HG03175 (cell line): Measurements from ENCODE around the gene COQ8B.
"Not testable (repeated sequence)": the region's sequence is repeated elsewhere in the genome, so short reads cannot be mapped to it uniquely, and the experiment has no call there.

Experiments
- ATAC-seq: cut with Tn5 transposase; IDR thresholded peaks from one replicate; pipeline ENCODE4 v1.9.1; 2021; ENCODE audit warnings: mild to moderate bottlenecking, moderate library complexity; ENCODE audit not compliant: unreplicated experiment

COQ8B gene

DNA sequence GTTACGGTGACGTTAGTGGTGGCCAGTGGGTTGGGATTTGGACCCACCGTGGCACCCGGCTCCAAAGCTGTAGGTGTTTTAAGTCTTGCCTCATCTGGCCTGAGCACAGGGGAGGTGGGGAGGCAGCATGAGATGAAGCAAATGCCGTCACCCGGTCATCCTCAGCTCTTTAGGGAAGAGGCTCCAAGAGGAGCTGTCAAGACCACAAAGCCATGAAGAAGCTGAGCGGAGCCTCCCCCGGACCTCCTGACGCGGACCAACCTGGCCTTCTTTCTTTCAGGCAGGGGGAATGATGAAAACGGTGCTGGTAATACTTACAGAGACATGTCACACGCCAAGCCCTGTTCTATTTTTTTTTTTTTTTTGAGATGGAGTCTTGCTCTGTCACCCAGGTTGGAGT, 26.2 kb upstream of the COQ8B start:
- ATAC-seq: no peak

DNA sequence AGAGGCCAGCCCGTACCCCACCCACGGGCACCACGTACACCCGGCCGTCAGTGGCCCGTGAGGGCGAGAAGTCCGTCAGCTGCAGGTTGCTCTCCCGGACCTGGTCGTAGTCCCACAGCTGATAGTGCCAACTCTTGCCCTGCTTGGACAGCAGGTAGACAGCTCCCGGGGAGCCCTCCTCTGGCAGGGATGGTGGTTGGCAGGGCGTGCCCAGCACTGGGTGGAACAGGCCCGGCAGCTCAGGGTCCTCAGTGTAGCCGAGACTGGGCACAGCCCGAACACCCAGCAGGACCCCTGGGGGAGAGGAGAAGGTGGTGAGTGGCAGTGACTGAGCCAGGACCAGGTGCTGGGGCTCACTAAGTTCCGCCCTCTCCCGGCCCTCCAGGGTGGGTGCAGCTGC, 25.8 kb upstream of the COQ8B start:
- no peak for ATAC-seq

DNA sequence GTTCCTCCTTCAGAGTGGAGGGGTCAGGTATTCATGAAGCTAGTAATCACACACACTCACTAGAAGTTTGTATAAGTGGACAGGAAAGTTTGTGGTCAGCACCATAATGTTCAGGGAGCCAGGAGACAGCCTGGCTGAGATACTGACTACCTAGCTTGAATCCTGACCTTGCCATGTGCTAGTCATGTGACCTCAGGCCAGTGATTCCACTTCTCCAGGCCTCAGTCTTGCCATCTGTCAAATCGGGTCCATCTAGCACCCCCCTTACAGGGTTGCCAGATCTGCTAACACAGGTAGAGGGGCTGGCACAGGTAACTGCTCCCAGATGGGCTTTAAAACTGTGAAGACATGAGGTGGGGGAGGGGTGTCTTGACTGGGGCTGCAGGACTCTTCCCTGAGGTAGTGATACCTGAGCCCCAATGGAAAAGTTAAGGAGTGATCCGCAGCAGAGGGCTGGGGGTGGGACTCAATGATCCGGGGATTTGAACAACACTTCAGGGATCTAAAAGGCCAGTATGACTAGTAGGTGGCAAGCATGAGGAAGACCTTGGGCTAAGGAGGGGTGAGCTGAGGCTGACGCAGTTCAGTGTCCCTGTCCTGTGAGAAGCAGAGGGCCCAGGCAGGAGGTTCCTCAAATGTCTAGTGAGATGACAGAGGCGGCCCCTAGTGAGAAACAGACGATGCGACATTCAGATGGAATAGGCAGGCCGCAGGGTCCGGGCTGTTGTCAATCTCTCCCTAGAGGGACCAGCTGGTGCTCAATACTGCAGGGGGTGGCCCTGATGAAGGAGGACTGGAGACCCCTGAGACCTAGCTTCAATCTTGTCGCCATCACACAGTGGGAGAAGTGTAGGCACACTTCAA, 25.1 kb upstream of the COQ8B start:
- no peak for ATAC-seq

DNA sequence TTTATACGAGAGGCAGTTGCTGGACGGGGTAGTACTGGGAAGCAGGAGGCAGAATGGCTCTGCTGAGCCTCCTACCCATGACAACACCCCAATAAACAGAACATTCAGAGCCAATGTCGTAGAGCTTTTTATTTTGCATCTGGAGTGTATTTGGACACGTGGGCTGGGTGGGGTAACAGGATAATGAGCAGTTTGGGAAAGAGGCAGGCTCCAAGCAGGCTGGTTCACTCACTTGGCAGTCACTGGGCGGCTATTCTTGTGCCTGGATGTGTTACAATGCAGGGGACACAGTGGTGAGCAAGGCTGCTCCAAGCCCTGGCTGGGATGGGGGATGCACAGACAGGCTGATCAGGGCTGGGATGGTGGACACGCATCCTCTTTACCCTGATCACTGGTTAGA, 24.1 kb upstream of the COQ8B start:
- ATAC-seq: no peak

DNA sequence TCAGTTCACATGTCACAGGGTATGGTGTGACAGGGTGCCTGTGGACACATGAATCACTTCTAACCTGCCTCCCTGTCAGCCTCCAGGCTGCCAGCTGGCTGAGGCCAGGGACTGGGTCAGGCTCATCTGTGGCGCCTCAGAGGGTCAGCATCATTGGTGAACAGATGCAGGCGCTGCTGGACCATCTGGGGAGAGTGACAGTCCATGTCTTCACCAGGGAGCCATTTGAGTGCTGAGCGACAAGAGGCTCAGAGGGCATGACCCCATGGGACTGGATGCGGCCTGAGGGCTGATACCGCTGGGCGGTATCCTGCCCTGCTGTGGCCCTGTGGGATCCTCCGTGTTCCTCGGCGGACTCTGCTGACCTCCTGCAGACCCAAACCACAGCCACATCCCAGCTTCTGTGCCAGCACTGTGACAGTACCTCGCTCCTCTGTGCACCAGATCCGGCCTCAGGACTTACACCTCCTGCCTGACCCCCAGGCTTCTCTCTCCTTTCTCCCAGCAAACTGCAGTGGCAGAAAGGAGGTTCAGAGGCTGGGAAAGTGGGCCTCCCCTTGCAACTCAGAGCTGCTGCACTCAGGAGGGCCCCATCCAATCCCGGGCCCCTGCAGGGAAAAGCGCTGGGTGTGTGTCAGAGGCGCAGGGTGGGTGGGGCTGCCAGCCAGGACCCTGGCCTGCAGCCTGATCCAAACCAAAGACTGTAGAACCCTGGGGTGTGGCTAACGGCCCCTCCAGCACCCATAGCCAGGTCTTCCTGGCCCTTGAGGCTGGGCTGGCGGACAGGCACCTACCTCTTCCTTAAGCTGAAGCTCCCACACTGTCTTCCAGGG, 23.4 kb upstream of the COQ8B start:
- ATAC-seq: no peak

DNA sequence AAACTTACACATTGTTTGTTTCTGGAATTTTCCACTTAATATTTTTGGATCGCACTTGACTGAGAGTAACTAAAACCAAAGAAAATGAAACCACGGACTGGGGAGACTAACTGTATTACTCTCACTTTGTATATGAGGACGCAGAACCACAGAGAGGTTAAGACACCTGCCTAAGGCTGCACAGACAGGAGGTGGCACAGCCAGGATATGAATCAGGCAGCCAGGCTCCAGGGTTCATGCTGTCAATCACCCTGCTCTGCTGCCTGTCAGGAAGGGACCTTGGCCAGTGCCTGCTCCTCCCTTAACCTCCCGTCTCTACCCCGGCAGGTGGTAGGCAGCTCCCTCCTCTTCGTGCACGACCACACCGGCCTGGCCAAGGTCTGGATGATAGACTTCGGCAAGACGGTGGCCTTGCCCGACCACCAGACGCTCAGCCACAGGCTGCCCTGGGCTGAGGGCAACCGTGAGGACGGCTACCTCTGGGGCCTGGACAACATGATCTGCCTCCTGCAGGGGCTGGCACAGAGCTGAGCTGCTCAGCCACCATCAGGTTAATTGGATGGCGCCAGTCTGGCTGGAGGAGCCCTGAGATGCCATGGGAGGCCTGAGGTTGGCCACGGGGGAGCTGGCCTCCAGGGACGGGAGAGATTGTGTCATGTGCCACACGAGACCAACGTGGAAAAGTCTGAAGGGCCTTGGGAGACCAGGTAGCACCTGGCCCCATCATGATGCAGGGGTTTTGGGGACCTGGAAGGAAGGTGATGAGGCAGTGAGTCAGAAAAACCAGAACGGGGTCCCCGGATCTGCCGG, 22.5 kb upstream of the COQ8B start:
- ATAC-seq: no peak

DNA sequence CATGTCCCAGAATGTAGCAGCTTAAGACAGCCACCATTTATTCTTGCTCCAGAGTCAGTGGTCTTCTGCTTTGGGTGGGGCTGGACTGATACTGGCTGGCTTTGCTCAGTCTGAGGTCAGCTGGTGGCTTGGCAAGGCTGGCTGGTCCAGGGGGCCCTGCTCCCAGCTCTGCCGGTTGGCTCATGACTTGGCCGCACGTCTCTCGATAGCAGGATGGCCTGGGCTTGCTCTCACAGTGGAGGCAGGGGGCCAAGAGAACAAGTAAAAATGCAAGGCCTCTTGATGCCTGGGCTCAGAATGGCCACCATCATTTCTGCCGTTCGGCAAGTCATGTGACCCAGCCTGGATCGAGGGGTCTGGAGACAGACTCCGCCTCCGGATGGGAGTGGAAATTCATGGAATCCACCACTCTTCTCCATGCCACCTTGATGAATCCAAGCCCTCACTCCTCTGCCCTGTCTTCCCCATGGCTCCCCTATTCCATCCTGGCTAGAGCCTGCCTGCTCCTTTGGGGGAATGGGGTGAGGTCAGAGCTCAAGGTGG, 20.5 kb upstream of the COQ8B start:
- ATAC-seq: no peak

DNA sequence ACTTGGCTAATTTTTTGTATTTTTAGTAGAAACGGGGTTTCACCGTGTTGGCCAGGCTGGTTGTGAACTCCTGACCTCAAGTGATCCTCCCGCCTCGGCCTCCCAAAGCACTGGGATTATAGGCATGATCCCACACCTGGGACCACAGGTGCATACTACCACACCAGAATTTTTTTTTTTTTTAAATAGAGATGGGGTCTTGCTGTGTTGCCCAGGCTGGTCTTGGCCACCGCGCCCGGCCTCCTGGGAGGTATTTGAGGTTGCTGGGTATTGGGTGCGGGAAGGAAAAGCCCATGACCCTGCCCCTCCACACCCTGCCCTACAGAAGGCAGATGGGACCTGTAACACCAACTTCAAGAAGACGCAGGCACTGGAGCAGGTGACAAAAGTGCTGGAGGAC, 20.0 kb upstream of the COQ8B start:
- no peak for ATAC-seq

DNA sequence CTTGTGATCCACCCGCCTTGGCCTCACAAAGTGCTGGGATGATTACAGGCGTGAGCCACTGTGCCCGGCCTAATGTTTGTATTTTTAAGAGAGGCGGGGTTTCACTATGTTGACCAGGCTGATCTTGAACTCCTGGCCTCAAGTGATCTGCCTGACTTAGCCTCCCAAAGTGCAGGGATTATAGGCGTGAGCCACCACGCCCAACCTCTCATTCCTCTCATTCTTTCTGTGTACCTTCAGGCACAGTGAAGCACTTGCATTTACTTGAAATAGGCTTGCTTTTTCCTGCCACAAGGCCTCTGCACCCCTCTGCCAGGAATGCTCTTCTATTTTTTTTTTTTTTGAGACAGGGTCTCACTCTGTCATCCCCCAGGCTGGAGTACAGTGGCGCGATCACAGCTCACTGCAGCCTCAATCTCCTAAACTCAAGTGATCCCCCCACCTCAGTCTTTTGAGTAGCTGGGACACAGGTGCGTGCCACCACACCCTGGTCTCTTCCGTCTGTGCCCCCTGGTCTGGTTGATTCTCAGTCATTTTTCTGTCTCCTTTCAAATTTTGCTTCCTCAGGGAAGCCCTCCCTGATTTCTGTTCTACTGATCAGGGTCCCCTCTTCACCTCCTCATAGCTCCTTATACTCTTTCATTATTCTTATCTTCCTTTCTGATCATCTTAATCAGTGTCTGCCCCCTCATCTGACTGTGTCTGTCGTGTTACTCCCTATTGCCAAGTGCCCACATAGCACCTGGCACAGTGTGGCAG, 18.5 kb upstream of the COQ8B start:
- ATAC-seq: no peak

DNA sequence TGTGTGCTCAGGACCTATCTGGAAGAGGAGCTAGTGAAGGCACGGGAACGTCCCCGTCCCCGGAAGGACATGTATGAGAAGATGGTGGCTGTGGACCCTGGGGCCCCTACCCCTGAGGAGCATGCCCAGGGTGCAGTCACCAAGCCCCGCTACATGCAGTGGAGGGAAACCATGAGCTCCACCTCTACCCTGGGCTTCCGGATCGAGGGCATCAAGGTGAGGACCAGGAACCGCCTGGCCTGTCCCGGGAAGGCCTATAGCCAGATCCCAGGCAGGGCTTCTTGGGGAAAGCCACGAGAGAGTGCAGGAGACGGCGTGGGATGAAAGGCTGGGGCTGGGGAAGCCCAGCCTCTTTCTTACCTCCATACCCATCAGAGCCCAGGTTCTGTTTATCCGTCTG, 16.5 kb upstream of the COQ8B start:
- ATAC-seq: no peak

DNA sequence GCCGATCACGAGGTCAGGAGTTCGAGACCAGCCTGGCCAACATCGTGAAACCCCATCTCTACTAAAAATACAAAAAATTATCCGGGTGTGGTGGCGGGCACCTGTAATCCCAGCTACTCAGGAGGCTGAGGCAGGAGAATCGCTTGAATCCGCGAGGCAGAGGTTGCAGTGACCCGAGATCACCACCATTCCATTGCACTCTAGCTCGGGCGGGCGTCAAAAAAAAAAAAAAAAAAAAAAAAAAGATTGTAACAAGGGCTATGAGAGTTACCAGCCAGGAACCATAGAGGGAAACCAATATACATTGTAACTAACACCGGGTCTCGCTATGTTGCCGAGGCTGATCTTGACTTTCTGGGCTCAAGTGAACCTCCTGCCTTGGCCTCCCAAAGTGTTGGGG, 15.6 kb upstream of the COQ8B start:
- not testable (repeated sequence) for ATAC-seq

DNA sequence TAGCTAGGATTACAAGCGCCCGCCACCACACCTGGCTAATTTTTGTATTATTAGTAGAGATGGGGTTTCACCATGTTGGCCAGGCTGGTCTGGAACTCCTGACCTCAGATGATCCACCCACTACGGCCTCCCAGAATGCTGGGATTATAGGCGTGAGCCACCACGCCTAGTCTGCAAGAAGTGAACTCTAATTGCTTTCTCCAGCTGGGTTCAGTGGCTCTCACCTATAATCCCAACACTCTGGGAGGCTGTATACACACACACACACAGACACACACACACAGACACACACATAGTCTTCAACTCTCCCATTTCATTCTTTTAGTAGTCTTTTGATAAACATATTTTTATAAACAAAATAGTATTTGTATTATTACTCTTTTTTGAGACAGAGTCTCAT, 13.4 kb upstream of the COQ8B start:
- ATAC-seq: not testable (repeated sequence)

DNA sequence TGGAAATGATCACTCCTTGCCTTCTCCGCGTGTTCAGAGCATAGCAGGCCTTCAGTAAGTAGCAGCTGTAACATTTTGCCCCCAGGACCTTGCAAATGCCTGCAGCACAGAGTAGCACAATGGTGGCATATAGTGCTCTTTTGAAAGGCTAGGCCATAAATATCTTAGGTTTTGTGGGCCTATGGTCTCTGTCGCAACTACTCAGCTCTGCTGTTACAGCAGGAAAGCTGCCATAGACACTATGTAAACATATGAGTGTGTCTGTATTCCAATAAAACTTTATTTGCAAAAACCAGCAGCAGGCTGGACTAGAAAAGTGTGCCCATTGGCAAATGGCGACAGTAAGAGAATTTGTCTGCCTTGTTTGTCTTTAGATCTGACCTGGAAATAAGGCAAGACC, 9.6 kb upstream of the COQ8B start:
- no peak for ATAC-seq

DNA sequence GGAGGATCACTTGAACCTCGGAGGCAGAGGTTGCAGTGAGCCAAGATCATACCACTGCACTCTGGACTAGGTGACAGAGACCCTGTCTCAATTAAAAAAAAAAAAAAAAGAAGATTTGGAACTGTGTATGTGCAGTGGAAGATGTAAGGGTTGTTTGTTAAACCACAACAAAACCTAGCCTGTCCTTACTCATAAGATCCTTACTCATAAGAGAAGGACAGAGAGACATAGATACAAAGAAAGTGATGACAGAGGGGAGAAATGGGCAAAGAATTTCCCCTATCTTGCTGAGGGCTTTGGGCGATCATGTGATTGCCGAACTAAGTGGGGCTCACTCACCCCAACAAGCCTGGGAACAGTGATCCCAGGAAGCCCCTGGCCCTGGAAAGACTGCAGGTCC, 8.2 kb upstream of the COQ8B start:
- no peak for ATAC-seq

DNA sequence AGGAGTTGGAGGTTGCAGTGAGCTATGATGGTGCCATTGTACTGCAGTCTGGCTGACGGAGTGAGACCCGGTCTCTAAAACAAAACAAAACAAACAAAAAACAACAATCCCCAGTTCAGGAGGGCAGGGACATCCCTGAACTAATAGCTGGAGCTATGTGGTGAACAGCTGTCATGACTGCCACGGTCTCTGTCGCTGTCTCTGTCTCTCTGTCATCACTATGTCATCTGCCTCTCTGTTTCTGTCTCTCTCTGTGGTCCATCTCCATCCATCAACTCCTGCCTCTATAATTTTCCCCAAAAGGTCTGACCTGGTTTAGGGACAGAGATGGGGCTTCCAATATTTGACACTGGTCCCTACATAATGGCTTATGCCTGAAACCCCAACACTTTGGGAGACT, 7.6 kb upstream of the COQ8B start:
- no peak for ATAC-seq

DNA sequence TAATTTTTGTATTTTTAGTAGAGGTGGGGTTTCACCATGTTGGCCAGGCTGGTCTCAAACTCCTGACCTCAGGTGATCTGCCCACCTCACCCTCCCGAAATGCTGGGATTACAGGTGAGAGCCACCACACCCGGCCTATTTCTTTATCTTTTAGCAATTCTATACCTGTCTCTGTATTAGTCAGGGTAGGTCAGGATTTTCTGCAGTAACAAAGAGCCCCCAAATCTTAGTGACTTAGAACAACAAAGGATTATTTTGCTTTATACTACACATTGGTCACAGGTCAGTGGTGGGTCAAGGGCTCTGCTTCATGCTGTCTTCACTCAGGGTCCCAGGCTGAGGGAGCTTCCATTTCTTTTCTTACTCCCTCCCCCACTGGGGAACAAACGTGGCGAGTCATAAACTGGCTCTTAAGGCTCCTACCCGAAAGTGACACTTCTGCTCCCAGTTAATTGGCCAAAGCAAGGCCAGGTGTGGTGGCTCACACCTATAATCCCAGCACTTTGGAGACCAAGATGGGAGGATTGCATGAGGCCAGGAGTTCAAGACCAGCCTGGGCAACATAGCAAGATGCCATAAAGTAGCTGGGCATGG, 7.1 kb upstream of the COQ8B start:
- ATAC-seq: no peak

DNA sequence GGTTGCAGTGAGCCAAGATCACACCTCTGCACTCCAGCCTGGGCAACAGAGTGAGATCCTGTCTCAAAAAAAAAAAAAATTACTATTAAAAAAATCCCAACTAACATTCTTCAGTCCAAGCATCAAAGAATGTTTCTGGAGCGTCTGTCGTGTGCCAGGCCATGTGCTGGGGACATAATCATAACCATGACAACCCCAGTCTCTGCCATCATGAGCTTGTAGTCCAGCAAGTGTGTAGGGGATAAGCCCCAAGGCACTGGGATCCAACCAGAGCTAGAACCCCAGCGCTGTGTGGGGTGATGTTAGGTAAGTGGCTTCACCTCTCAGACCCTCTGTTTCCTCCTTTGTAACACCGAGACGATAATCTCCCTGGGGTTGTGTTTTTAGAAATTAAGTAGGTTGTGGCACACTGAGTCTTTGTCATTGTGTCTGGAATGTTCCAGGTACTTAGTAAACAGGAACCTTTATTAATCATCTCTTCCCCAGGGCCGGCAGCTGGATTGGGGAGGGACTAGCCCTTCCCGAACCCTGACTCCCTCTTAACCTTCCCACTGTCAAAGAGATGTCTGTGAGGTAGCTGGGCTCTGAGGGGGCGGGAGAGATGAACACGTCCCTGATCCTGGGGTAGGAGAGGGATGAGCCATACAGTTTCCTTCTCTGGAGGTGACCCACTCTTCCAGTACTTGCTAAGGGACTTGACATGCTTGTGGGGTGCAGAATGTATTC, 5.4 kb upstream of the COQ8B start:
- ATAC-seq: no peak

DNA sequence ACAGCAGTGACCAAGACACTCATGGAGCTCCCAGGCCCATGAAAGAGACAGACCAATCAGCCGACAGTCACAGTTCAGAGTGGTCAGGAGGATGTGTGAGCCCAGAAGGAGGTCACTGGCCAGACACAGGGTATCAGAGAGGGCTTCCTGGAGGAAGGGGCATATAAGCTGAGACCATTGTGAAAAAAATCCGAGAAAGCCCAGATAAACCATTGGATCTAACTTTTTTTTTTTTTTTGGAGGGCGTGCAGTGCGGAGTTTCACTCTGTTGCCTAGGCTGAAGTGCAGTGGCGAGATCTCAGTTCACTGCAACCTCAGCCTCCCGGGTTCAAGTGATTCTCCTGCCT, 4.4 kb upstream of the COQ8B start:
- ATAC-seq: no peak

DNA sequence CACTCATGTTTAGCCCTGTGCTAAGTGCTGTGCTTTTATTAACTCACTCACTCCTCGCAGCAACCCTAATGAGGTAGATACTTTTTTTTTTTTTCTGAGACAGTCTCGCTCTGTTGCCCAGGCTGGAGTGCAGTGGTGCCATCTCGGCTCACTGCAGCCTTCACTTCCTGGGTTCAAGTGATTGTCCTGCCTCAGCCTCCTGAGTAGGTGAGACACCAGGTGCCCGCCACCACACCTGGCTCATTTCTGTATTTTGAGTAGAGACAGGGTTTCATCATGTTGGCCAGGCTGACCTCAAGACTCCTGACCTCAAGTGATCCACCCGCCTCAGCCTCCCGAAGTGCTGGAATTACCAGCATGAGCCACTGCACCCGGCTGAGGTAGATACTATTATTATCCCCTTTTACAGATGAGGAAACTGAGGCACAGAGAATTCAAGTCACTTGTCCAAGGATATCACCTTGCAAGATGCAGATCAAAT, 2.8 kb upstream of the COQ8B start:
- no peak for ATAC-seq
